G401 (cell line): ENCODE data around the gene MOB2. TPM values are rescaled to one million over a fixed set of nuclear protein-coding genes. Genes with fewer than 3 reads are reported as not detected.

Source experiments
- DNase-seq: peaks from one replicate; pipeline ENCODE4 v3.0.0-alpha.2; 2015; ENCODE audit warnings: low spot score
- in situ Hi-C: cut with HindIII; loops from 2 replicates; pipeline ENCODE4 v1.10.0; 2016; ENCODE audit warnings: low sequenced_read_pairs, mixed read lengths
- total RNA-seq: library from RNA; depleted of rRNA; stranded (reverse); fragments of >200 nt; shearing (Covaris generic); gene quantifications from 2 replicates; pipeline ENCODE4 v1.2.3, GENCODE V29; 2014

Gene MOB2
- total RNA-seq, 1 experiment from 2014 or later = 27.4 TPM

DNA sequence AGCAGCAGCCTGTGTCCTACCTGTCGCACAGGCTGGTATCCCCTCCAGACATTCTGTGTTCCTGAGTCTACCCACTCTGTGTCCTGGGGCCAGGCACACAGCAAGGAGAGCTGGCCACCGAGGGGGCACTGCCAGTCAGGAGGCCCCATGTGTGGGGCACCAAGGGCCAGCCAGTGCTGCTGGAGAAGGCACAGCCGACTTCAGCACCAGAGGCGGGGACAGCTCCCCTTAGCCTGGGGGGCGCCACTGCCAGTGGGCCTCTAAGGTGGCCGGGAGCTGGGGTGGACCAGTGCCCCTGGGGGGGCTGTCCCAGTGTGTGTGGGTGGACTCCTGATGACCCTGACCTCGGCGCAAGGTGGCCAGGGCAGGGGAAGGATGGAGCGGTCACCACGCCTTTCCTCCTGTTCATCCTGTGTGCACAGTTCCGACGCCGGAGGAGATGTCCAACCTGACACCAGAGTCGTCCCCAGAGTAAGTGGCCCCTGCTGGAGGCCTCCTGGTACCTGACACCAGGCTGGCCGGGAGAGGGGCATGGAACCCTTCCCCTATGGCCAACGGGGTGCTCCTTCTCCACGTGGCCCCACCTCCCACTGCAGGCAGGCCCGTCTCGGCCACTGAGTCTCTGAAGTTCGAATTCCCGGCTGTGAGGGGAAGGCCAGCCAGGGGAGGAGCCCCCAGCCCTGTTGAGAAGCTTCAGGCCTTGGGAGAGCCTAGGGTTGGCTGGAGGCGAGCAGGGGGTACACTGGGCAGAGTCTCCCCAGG, 35.4 kb downstream of the MOB2 start:
- no peak for DNase-seq

DNA sequence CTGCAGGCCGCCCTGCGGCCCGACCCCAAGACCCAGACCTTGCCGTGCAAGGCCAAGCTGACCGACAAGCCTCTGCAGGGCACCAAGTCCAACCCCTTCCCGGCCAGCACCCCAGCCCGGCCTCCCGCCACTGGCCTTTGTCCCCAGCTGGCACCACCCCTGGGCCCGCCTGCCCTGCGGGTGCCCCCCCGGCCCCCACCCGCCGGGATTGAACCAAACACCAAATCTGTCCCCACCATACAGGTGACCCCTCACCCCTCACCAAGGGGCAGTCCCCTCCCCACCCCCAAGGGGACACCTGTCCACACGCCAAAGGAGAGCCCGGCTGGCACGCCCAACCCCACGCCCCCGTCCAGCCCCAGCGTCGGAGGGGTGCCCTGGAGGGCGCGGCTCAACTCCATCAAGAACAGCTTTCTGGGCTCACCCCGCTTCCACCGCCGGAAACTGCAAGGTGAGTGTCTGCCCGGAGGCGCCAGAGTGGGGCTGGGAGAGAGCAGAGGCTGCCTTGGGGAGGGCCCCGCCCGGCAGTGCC, 36.2 kb downstream of the MOB2 start:
- DNase-seq = no peak

More for the DNA sequence above, 35.4 kb downstream of the MOB2 start:
- in situ Hi-C loops = no loop called here

DNA sequence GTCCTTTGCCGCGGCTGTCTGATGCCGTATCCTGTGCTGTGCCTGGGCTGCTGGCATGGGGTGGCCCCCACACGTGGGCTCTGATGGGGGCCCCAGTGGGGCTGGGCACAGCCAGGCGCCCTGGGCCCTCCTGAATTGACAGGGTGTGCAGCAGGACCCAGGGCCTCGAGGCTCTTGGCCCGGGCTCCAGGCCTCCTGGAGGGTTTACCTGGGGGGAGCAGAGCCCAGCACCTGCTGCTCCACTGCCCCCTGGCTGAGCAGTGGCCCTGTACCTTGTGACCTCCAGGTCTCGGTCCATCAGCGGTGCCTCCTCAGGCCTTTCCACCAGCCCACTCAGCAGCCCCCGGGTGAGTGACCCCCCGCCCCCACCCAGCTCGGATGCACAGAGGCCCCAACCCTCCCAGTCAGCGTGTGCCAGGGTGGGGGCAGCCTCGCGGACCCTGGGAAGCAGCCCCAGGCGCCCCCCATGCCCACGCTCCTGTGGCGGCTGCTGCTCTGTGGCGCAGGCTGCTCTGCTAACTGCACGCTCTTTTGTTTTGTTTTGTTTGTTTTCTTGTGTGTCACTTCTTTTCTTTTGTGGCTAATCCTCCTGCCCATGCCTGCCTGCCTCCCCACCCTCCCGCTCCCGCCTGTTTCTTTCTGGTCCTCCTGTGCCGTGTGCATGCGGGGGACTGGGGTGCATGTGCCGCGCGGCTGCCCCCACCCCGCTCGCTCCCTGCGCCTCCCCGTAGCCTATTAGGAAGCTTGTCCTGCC, 36.9 kb downstream of the MOB2 start:
- in situ Hi-C loops = no loop called here

More for the DNA sequence above, 36.2 kb downstream of the MOB2 start:
- in situ Hi-C loops = no loop called here

DNA sequence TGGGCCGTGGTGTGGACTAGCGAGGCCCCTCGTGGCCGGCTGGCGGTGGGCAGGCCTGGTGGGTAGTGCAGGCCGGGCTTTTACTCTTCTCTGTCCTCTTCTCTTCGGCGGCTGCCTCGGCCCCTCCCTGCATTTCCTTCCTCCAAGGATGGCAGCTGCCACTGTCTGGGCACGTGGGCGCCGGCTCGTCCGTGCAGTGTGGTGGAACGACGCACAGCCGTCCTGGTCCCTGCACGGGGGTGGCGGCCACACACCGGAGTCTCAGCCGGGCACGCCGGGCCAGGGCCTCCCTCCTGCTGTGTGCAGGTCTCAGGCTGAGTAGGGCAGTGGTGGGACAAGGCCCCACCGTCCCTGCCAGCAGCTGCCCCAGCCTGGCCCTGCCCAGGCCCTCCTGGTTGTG, 37.7 kb downstream of the MOB2 start:
- no peak for DNase-seq
- in situ Hi-C loops = no loop called here

More for the DNA sequence above, 36.9 kb downstream of the MOB2 start:
- DNase-seq = no peak

DNA sequence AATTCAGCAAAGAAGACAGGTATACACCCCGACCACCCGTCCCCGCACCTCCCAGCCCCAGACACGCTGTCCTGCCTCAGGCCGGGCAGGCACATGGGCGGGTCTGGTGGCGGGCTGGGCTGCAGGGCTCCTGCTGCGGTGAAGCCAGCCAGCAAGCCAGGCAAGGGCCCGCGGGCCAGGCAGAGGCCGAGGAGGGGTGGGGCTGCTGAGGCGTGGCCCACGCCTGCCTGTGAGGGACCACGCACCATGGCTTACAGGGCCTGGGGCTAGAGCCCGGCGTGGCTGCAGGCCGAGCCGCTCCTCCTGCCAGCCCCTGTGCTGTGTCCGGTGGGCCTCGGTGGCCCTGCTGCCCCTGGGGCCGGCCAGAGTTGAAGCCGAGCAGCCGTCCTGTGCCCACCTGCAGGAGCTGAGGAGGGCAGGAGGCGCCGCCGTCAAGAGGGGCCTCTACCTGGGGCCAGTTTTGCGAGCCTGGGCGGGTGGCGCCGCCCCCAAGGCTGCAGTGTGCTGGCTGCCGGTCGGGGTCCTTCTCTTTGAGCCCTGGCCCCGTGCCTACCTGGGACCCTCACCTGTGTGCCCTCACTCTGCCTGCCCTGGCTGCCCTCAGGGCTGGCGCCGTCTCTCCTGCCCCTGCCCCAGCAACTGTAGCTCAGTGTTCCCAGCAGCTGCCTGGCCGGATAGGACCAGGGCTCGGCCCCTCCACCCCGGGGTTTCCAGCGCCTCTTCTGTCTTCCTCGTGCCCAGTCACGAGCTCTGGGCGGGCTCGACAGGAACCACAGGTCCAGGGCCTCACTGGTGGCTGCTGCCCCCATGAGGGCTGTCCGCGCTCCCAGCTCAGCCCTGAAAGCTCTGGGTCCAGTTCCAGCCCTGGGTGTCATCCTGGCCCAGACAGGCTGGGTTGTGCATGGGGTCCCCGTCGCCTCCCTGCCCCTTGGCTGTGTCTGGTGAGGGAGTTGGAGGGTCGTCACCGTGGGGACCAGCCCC, 38.4 kb downstream of the MOB2 start:
- in situ Hi-C loops = no loop called here
- DNase-seq = no peak

DNA sequence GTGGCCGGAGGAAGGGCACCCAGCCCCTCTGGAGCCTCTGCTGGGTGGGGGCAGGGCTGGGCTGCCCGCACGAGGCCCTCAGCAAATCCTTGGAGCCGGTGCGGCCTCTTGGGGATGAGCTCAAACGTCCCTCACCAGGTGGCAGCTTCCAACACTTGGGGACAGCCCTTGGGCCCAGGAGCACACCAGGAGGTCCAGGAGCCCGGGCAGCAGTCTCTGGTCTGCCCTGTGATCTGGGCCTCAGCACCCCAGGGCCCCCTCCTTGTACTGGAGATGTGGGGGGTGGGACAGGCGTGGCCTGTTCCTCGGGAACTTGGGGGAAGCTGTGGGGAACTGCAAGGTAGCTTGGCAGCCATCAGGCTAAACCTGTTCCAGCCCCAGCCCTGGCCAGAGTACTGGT, 40.0 kb downstream of the MOB2 start:
- no peak for DNase-seq
- in situ Hi-C loops = no loop called here

DNA sequence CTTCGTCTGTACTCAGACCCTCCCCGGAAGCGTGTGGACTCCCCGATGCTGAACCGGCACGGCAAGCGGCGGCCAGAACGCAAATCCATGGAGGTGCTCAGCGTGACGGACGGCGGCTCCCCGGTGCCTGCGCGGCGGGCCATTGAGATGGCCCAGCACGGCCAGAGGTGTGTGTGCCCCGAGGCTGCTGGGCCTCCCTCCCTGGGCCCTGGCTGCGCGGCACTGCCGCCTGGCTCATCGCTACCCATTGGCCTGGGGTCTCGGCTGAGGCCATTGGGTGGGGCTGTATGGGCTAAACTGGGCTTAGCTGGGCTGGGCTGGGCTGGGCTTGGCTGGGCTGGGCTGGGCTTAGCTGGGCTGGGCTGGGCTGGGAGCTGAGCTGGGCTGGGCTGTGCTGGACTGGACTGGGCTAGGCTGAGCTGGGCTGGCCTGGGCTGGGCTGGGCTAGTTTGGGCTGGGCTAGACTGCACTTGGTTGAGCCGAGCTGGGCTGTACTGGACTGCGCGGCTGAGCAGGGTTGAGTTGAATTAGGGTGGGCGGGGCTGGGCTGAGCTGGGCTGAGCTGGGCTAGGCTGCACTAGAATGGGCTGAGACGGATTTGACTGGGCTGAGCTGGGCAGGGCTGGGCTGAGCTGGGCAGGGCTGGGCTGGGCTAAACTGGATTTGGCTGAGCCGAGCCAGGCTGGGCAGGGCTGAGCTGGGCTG, 40.7 kb downstream of the MOB2 start:
- no peak for DNase-seq
- in situ Hi-C loops = no loop called here

DNA sequence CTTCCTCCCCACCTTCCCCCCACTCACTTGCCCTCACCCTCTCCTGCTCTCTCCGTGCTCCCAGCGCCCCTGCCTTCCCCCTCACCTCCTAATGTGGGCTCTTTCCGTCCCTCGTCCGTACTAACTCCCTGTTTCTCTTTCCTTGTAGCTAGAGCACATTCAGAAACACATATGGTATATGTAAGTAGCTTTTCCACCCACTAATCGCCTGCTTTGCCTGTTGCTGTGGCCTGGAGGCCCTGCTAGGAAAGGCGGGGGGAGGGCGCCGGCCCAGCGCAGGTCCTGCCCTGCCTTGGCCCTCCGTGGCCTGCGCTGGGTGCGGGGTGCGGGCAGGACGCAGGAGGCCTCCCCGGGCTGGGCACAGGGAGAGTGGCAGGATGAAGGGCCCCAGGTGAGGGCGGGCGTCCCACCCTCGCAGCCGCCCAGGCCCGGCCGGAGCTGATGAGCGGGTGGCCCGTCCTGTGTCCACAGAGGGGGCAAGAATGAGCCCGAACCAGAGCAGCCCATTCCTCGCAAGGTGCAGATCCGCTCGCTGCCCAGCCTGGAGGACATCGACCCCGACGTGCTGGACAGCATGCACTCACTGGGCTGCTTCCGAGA, 41.7 kb downstream of the MOB2 start:
- in situ Hi-C loops = no loop called here
- DNase-seq = no peak

DNA sequence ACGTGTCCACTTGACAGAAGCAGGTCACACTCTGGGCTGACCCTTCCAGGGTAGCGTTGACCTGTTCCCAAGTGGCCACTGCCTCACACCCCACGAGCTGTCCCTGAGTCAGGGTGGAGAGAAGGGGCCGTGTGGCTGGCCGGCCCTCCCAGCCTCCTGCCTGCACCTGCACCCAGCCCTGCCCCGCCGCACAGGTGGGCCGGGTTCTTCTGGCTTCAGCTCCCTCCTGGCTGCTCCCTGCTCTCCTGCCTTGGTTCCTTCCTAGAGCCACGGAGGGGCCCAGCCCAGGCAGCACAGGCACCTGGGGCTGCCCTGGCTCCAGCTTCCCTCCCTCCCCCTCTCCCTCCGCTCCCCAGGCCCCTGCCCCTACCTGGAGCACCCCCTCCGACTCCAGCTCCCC, 42.3 kb downstream of the MOB2 start:
- in situ Hi-C loops = no loop called here
- no peak for DNase-seq

DNA sequence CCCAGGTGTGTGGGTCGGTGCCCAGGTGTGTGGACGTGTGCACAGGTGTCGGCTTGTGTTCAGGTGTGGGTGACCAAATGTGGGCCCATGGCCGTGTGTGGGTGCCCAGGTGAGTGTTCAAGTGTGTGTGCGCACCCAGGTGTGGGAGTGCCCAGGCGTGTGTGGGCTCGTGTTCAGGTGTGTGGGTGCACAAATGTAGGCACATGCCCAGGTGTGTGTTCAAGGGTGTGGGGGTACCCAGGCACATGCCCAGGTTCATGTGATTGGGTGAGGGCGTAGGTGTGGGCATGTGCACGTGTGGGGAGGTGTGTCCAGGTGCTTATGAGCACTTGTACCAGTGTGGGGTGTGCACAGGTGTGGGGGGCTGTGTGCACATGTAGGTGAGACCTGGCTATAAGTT, 42.8 kb downstream of the MOB2 start:
- in situ Hi-C loops = no loop called here
- DNase-seq = no peak

DNA sequence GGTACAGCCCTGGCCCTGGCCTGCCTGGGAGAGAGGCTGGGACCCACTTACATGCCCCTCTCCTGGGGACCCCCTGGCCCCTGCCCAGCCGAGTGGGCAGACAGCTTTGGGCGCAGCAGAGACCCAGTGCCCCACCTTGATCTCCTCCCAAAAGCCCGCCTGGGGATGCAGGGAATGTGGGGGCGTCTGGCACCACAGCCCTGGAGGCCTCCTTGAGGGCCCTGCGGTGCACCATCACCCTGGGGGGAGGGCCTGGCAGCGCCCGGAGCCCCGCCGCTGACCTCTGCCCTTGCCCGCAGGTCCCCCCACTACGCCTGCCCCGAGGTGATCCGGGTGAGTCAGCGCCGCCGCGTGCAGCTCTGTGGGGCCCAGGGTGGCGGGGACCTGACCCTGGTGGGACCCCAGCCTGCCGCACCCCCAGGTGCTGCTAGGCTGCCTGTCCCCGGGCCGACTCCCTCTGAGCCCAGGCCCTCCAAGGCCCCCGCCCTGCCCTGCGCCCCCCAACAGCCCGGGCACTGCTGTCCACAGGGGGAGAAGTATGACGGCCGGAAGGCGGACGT, 43.7 kb downstream of the MOB2 start:
- no peak for DNase-seq
- in situ Hi-C loops = no loop called here

DNA sequence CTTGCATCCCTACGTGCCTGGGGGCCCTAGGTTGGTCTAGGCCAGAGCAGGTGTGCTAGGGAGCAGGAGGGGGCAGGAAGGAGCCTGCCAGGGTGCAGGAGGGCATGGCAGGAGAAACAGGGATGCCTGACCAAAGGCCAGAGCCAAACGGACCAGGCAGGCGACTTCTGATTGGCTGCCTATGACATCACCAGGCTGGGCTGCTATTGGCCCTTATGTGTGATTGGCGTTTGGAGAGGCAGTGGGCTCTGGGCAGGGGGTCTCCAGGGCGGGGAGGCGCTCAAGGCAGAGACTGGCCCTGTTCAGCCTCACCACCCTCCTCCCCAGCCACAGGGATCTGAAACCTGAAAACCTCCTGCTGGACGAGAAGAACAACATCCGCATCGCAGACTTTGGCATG, 44.4 kb downstream of the MOB2 start:
- peak; percentile 95 for DNase-seq
- in situ Hi-C loops = no loop called here

DNA sequence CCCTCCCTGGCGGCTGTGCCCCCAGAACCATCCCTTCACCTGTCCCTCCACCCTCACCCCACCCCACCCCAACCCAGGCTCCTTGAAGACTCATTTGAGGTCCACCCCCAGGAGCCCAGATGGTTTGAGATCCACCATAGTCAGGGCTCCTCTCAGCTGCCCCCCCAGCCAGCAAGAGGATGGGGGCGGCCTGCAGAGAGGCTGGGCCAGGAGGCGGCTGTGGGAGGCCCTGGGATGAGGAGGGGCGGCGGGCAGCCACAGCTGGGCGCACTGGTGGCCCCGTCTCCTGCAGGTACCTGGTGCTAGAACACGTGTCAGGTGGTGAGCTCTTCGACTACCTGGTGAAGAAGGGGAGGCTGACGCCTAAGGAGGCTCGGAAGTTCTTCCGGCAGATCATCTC, 46.1 kb downstream of the MOB2 start:
- no peak for DNase-seq
- in situ Hi-C loops = no loop called here

DNA sequence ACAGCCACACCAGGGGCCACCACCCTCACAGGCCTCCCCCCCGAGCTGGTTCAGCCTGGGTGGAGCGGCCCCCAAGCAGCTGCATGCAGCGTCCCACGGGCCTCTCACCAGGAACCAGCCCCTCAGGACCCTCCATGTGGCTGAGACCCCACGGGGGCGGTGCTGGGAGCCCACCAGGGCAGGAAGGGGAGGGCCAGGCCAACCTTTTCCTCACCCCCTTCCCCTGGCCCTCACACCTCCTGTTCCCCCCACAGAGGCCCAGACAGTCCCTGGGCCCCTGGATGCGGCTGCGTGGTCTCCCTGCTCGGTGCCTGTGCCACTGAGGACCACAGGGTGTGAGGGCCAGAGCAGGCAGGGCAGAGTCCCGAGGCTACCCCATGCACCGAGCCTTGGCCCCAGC, 46.5 kb downstream of the MOB2 start:
- in situ Hi-C loops = no loop called here
- no peak for DNase-seq

DNA sequence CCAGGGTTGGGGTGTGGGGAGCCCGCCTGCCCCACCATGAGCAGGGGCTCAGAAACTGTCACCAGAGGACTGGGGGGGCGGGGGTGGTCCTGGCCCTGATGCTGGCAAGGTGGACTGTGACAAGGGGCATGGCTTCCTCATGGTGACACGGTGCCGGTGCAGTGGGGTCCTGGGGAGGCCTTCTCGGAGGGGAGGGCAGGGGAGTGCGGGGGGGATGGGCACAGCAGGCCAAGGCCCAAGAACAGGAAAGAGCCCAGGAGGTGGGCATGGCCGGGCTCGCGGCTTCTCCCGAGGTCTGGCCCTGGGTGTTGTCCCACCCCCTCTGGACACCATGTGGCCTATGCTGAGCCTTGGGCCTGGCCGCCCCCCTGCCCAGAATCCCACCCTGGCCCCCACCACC, 47.2 kb downstream of the MOB2 start:
- no peak for DNase-seq
- in situ Hi-C loops = no loop called here

DNA sequence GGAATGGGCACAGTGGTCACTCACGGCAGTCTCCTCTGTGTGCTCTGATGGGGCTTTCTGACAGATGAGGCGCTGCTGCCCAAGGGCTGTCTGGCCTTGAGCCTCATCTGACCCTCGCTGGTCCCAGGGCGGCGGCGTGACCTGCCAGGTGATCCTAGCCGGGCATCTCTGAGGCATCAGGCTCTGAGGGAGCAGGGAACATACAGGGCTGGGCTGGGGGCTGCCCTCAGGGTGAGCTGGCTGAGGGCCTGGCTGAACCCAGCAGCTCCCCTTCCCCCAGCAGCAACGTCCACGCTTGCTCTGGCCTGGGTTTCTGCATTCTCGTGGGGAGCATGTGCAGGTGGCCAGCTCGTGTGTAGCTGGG, 47.6 kb downstream of the MOB2 start:
- DNase-seq = no peak
- in situ Hi-C loops = no loop called here

DNA sequence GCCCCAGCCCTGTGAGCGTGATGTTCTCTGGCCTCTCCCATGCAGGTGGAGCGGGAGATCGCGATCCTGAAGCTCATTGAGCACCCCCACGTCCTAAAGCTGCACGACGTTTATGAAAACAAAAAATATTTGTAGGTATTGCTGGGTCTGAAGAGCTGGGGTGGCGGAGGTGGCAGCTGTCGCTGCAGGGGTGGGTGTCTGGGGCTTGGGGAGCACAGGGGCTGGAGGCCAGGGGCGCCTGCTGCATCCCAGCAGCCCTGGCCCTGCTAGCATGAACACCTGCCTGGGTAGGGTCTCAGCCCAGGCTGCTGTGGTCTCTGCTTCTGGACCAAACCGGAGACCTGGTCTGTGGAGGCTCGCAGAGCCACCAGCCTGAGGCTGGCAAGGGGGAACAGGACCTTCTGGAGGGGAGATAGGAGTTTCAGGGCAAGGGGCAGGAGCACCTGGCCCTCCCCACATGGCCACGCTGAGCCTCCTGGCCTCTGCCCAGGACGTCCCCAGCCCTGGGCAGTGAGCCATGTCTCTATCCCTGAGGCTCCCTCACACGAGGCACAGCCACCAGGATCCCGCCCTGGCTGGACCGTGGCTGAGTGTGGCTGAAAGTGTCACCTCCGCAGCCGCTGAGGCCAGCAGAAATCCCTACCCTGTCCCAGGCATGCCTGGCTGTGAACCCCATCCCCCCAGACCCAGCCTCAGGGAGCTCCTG, 48.2 kb downstream of the MOB2 start:
- in situ Hi-C loops = no loop called here
- peak; percentile 53 for DNase-seq

DNA sequence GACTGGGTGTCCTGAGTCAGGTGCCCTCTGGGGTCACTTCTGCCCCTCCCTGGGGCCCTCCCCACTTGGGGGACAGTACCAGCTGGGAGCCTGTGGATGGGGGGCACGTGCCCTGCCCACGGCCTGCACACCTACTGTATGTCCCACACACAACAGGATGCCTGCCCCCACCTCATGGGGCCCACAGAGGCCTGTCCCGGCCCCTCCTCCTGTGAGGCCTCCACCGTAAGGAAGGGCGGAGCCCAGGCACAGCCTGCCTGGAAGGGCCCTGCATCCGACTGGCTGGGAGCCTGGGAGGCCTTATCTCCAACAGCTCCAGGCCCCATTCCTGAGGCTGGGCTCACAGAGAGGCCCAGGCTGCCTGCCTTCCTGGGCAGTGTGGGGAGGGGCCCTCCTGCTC, 49.1 kb downstream of the MOB2 start:
- in situ Hi-C loops = no loop called here
- peak; percentile 49 for DNase-seq
